GM23338 (cell line): ENCODE measurements around the gene AGO1. TPM values are rescaled to one million over a fixed set of nuclear protein-coding genes. Genes with fewer than 3 reads are reported as not detected.
A peak's percentile ranks its signal among the peaks of the same experiment; 100 is the strongest.

ENCODE experiments used
- ATAC-seq: fragments of 200-7000 bp; cut with Tn5 transposase; 3 replicates; pipeline ENCODE4 v1.9.1; 2020
- DNase-seq: peaks from one replicate; pipeline ENCODE4 v3.0.0-alpha.2; 2015; ENCODE audit warnings: low spot score
- H2AFZ ChIP-seq: fragments of 200-600 bp; sonication (generic); 2 replicates; pipeline ENCODE4 v1.8.0; 2016; ENCODE audit warnings: antibody characterized with exemption, mild to moderate bottlenecking, moderate library complexity
- H3F3A ChIP-seq: fragments of 200-600 bp; sonication (generic); replicated peaks from 2 replicates; pipeline ENCODE4 v1.8.0; 2017; ENCODE audit warnings: antibody characterized with exemption, mixed run types, low read depth
- H3K27ac ChIP-seq: fragments of 200-600 bp; sonication (generic); 2 replicates; pipeline ENCODE4 v1.6.1; 2016; ENCODE audit warnings: low read depth
- H3K27me3 ChIP-seq: fragments of 200-600 bp; sonication (generic); 2 replicates; pipeline ENCODE4 v1.8.0; 2016; ENCODE audit warnings: mild to moderate bottlenecking, mixed run types, moderate library complexity; ENCODE audit not compliant: insufficient read depth
- H3K36me3 ChIP-seq: fragments of 200-600 bp; sonication (generic); 2 replicates; pipeline ENCODE4 v1.8.0; 2016; ENCODE audit warnings: mild to moderate bottlenecking; ENCODE audit not compliant: insufficient read depth
- H3K4me1 ChIP-seq: fragments of 200-600 bp; sonication (generic); 2 replicates; pipeline ENCODE4 v1.8.0; 2016; ENCODE audit warnings: mild to moderate bottlenecking, moderate library complexity; ENCODE audit not compliant: insufficient read depth
- H3K4me2 ChIP-seq: fragments of 200-600 bp; sonication (generic); 2 replicates; pipeline ENCODE4 v1.7.1; 2017; ENCODE audit warnings: mixed run types
- H3K4me3 ChIP-seq: fragments of 200-600 bp; sonication (generic); 2 replicates; pipeline ENCODE4 v1.6.1; 2016; ENCODE audit warnings: mixed run types
- H3K79me2 ChIP-seq: fragments of 200-600 bp; sonication (generic); replicated peaks from 2 replicates; pipeline ENCODE4 v1.8.0; 2017; ENCODE audit warnings: mild to moderate bottlenecking; ENCODE audit not compliant: insufficient read depth
- H3K9me2 ChIP-seq: fragments of 200-600 bp; sonication (generic); 2 replicates; pipeline ENCODE4 v1.8.0; 2017; ENCODE audit not compliant: insufficient read depth
- H4K20me1 ChIP-seq: fragments of 200-600 bp; sonication (generic); replicated peaks from 2 replicates; pipeline ENCODE4 v1.8.0; 2017; ENCODE audit warnings: mild to moderate bottlenecking; ENCODE audit not compliant: insufficient read depth
- H3K27ac Mint-ChIP-seq: 2 replicates; pipeline ENCODE4 v1.8.0; 2020; ENCODE audit warnings: inconsistent platforms, mild to moderate bottlenecking, moderate library complexity, mixed read lengths
- H3K27me3 Mint-ChIP-seq: 3 replicates; pipeline ENCODE4 v1.8.0; 2022; ENCODE audit warnings: low read depth, mild to moderate bottlenecking, moderate library complexity, mixed read lengths, inconsistent platforms; ENCODE audit not compliant: insufficient read depth, poor library complexity
- H3K36me3 Mint-ChIP-seq: 3 replicates; pipeline ENCODE4 v1.8.0; 2021; ENCODE audit warnings: low read depth, mild to moderate bottlenecking, inconsistent platforms, moderate library complexity, mixed read lengths
- H3K4me1 Mint-ChIP-seq: 3 replicates; pipeline ENCODE4 v1.8.0; 2020; ENCODE audit warnings: mild to moderate bottlenecking, inconsistent platforms, mixed read lengths
- H3K4me3 Mint-ChIP-seq: 3 replicates; pipeline ENCODE4 v1.8.0; 2021; ENCODE audit warnings: moderate library complexity, mild to moderate bottlenecking, inconsistent platforms, mixed read lengths
- H3K9me3 Mint-ChIP-seq: 3 replicates; pipeline ENCODE4 v1.8.0; 2020; ENCODE audit warnings: moderate library complexity, mild to moderate bottlenecking, inconsistent platforms, mixed read lengths
- EZH2 ChIP-seq: fragments of 200-600 bp; sonication (generic); IDR thresholded peaks from one replicate; pipeline ENCODE4 v1.8.0; 2017; ENCODE audit warnings: antibody characterized with exemption, mild to moderate bottlenecking, low read depth; ENCODE audit not compliant: unreplicated experiment
- EZH2phosphoT487 ChIP-seq: fragments of 200-600 bp; sonication (generic); IDR thresholded peaks from one replicate; pipeline ENCODE4 v1.8.1; 2018; ENCODE audit warnings: antibody characterized with exemption; ENCODE audit not compliant: unreplicated experiment
- JUNB ChIP-seq: IDR thresholded peaks from one replicate; pipeline ENCODE4 v1.6.1; 2016; ENCODE audit warnings: antibody characterized with exemption; ENCODE audit not compliant: unreplicated experiment
- POLR2AphosphoS5 ChIP-seq: IDR thresholded peaks from 2 replicates; pipeline ENCODE4 v1.6.1; 2016; ENCODE audit warnings: antibody characterized with exemption, low read depth
- polyA plus RNA-seq: library from polyadenylated mRNA; unstranded; fragments of >200 nt; fragmentation: Nextera tagmentation; extraction: Ambion mirVana; gene quantifications from 2 replicates; pipeline ENCODE4 v1.2.1, GENCODE V29; 2016
- total RNA-seq: library from RNA; depleted of rRNA; stranded (reverse); fragments of >200 nt; shearing (Covaris generic); gene quantifications from 2 replicates; pipeline ENCODE4 v1.2.3, GENCODE V29; 2014
- TF ChIP-seq, protein P1 (sequence below): IDR thresholded peaks from one replicate; pipeline ENCODE4 v1.6.1; 2018; ENCODE audit warnings: antibody characterized with exemption; ENCODE audit not compliant: unreplicated experiment
- TF ChIP-seq, protein P2 (sequence below), 2 experiments: fragments of 200-600 bp in 1 of 2; sonication (generic) in 1 of 2; conservative IDR thresholded peaks; 2 replicates each; pipeline versions ENCODE4 v1.5.1 to v1.6.1; 2016 to 2017; ENCODE audit warnings: antibody characterized with exemption in 2 of 2, low read depth in 2 of 2, mild to moderate bottlenecking in 2 of 2, moderate library complexity in 1 of 2
- TF ChIP-seq, protein P3 (sequence below): IDR thresholded peaks from 2 replicates; pipeline ENCODE4 v1.6.1; 2016; ENCODE audit warnings: antibody characterized with exemption

Gene AGO1
- total and polyA plus RNA-seq, 2 experiments from 2014 or later, result 10.6 to 65.1 TPM

DNA sequence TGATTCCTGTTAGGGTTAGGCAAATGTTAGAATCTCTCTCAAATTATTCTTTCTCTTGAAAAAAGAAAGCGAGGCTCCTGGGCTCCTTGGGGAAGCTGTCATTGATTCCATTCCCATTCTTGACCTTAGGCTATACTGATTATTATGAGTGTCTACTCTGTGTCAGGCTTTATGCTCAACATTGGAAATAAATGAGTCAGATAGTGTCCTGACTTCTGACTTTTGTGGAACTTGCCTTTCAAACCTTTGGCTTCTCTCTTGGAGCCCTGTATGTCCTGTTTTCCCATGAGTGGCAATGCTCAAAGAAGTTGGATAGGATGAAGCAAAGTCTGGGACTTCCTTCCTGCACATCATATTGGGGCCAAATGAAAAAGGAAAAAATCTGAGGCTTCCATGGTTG lies 11.6 kb downstream of the AGO1 start (continued):
- TF ChIP-seq, protein P1, sequence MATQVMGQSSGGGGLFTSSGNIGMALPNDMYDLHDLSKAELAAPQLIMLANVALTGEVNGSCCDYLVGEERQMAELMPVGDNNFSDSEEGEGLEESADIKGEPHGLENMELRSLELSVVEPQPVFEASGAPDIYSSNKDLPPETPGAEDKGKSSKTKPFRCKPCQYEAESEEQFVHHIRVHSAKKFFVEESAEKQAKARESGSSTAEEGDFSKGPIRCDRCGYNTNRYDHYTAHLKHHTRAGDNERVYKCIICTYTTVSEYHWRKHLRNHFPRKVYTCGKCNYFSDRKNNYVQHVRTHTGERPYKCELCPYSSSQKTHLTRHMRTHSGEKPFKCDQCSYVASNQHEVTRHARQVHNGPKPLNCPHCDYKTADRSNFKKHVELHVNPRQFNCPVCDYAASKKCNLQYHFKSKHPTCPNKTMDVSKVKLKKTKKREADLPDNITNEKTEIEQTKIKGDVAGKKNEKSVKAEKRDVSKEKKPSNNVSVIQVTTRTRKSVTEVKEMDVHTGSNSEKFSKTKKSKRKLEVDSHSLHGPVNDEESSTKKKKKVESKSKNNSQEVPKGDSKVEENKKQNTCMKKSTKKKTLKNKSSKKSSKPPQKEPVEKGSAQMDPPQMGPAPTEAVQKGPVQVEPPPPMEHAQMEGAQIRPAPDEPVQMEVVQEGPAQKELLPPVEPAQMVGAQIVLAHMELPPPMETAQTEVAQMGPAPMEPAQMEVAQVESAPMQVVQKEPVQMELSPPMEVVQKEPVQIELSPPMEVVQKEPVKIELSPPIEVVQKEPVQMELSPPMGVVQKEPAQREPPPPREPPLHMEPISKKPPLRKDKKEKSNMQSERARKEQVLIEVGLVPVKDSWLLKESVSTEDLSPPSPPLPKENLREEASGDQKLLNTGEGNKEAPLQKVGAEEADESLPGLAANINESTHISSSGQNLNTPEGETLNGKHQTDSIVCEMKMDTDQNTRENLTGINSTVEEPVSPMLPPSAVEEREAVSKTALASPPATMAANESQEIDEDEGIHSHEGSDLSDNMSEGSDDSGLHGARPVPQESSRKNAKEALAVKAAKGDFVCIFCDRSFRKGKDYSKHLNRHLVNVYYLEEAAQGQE, result no peak

DNA sequence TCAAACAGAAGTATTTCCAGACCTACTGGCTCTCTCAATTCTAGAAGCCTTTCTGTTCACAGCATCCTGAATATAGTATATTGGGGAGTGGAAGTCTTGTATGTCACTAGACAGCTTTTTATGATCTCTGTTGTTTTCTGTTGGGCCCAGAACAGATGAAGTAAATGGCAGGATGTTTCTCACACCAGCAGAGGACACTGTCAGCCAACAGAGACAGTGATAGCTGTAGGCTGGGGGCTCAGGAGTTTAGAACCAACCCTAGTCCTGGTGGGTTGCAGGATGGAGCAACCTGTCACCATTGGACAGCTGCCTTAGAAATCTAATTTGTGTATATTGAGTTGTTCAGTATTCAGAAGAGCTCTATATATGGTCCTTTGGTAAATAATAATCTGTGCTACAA lies 16.9 kb downstream of the AGO1 start:
- peaks cover 2% of the 10 kb centered on the region for H3K27me3 Mint-ChIP-seq
- H3K27ac ChIP-seq, result no peak overlapping the region
- peaks cover 30% of the 10 kb centered on the region for H4K20me1 ChIP-seq
- H3K4me1 ChIP-seq, result no peaks in the 10 kb centered on the region
- H3K9me2 ChIP-seq, result no peaks in the 10 kb centered on the region
- no peak overlapping the region for H3K4me2 ChIP-seq
- H3K27ac Mint-ChIP-seq, result no peak overlapping the region
- H2AFZ ChIP-seq, result no peak overlapping the region
- no peak overlapping the region for H3K4me3 ChIP-seq
- no peaks in the 10 kb centered on the region for H3K27me3 ChIP-seq
- ATAC-seq (no peak), DNase-seq (no peak)
- no peaks in the 10 kb centered on the region for H3K4me1 Mint-ChIP-seq
- peaks cover 71% of the 10 kb centered on the region for H3K36me3 ChIP-seq
- no peaks in the 10 kb centered on the region for H3K9me3 Mint-ChIP-seq
- TF ChIP-seq, protein P2, sequence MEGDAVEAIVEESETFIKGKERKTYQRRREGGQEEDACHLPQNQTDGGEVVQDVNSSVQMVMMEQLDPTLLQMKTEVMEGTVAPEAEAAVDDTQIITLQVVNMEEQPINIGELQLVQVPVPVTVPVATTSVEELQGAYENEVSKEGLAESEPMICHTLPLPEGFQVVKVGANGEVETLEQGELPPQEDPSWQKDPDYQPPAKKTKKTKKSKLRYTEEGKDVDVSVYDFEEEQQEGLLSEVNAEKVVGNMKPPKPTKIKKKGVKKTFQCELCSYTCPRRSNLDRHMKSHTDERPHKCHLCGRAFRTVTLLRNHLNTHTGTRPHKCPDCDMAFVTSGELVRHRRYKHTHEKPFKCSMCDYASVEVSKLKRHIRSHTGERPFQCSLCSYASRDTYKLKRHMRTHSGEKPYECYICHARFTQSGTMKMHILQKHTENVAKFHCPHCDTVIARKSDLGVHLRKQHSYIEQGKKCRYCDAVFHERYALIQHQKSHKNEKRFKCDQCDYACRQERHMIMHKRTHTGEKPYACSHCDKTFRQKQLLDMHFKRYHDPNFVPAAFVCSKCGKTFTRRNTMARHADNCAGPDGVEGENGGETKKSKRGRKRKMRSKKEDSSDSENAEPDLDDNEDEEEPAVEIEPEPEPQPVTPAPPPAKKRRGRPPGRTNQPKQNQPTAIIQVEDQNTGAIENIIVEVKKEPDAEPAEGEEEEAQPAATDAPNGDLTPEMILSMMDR (conservative IDR thresholded peaks at IDR 0.05; ENCODE audit: low read depth in 2 of 2), result peak in 1 of 2 experiments; percentile 40; a peak in 2 of 4 replicates
- no peak for TF ChIP-seq POLR2AphosphoS5
- peaks cover 84% of the 10 kb centered on the region for H3K36me3 Mint-ChIP-seq
- peaks cover 9% of the 10 kb centered on the region; the same call in 1 of the 2 replicates for H3K79me2 ChIP-seq
- H3F3A ChIP-seq, result 0 out of 2 replicates have a peak, but pooled peaks cover 8% of the 10 kb centered on the region
- H3K4me3 Mint-ChIP-seq, result no peak overlapping the region

DNA sequence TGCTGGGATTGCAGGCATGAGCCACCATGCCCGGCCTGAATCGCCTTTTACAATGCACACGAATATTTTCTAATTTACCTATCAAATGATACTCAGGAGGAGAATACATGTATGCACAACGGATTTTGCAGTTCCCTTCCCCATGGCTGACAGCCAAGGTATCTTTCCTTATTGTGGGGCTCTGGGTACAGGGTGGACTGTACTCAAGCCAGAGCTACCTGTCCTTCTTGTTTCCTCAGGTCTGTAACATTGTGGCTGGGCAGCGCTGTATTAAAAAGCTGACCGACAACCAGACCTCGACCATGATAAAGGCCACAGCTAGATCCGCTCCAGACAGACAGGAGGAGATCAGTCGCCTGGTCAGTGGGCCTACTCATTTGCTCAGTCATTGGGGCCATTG lies 18.2 kb downstream of the AGO1 start:
- Histone ChIP-seq H3K79me2 (peaks cover 6% of the 10 kb centered on the region; the same call in 1 of the 2 replicates), H3K4me3 (no peak overlapping the region), H3K4me2 (no peak overlapping the region), H4K20me1 (peaks cover 30% of the 10 kb centered on the region), H3K9me2 (no peaks in the 10 kb centered on the region), H3K36me3 (peaks cover 70% of the 10 kb centered on the region), H3K27me3 (no peaks in the 10 kb centered on the region), H3K27ac (no peak overlapping the region), H2AFZ (no peak overlapping the region), H3F3A (0 out of 2 replicates have a peak, but pooled peaks cover 8% of the 10 kb centered on the region), H3K4me1 (no peaks in the 10 kb centered on the region)
- ATAC-seq (no peak), DNase-seq (no peak)
- H3K27ac Mint-ChIP-seq, result no peak overlapping the region
- TF ChIP-seq EZH2phosphoT487, result no peak
- no peak for TF ChIP-seq JUNB
- TF ChIP-seq, protein P2 (conservative IDR thresholded peaks at IDR 0.05; ENCODE audit: low read depth in 2 of 2), result no peak
- TF ChIP-seq, protein P3, sequence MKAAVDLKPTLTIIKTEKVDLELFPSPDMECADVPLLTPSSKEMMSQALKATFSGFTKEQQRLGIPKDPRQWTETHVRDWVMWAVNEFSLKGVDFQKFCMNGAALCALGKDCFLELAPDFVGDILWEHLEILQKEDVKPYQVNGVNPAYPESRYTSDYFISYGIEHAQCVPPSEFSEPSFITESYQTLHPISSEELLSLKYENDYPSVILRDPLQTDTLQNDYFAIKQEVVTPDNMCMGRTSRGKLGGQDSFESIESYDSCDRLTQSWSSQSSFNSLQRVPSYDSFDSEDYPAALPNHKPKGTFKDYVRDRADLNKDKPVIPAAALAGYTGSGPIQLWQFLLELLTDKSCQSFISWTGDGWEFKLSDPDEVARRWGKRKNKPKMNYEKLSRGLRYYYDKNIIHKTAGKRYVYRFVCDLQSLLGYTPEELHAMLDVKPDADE, result no peak
- no peak for TF ChIP-seq EZH2
- H3K4me1 Mint-ChIP-seq, result no peaks in the 10 kb centered on the region
- no peaks in the 10 kb centered on the region for H3K9me3 Mint-ChIP-seq
- H3K36me3 Mint-ChIP-seq, result peaks cover 81% of the 10 kb centered on the region
- H3K27me3 Mint-ChIP-seq, result peaks cover 2% of the 10 kb centered on the region
- no peak overlapping the region for H3K4me3 Mint-ChIP-seq
